Activated T-cell treated with anti-CD3 and anti-CD28 coated beads, Interleukin-2, amount 50 U/mL, for 1 hour (primary cell): ENCODE data around the gene CALD1.
"Not testable (repeated sequence)": the region's sequence is repeated elsewhere in the genome, so short reads cannot be mapped to it uniquely, and the experiment has no call there.

Source experiments
- DNase-seq: peaks from one replicate; pipeline ENCODE4 v3.0.0-alpha.2; 2020

The CALD1 gene

GRCh38 chr7:134962270-134962780, 182.9 kb downstream of the CALD1 start:
- no peak for DNase-seq

GRCh38 chr7:134963036-134963435, 183.6 kb downstream of the CALD1 start:
- no peak for DNase-seq

- no peak for DNase-seq
Observed at GRCh38 chr7:134966691-134967090, 187.3 kb downstream of the CALD1 start.

DNA sequence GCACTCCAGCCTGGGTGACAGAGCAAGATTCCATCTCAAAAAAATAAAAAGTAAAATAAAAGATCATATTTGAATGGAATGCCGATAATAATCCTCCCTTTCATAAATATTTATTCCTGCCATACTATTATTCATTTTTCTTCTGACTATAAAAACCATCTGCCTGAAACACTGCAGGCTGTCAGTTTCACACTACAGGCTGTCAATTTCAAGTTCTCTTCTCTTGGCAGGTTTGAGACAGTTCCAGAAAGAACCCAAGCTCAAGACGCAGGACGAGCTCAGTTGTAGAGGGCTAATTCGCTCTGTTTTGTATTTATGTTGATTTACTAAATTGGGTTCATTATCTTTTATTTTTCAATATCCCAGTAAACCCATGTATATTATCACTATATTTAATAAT, 188.7 kb downstream of the CALD1 start:
- no peak for DNase-seq

DNA sequence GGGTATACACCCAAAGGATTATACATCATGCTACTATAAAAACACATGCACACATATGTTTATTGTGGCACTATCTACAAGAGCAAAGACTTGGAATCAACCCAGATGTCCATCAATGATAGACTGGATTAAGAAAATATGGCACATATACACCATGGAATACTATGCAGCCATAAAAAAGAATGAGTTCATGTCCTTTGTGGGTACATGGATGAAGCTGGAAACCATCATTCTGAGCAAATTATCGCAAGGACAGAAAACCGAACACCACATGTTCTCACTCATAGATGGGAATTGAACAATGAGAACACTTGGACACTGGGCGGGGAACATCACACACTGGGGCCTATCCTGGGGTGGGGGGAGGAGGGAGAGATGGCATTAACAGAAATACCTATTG, 202.2 kb downstream of the CALD1 start:
- DNase-seq: not testable (repeated sequence)

- no peak for DNase-seq
Observed at GRCh38 chr7:134985894-134986362, 206.5 kb downstream of the CALD1 start.

DNA sequence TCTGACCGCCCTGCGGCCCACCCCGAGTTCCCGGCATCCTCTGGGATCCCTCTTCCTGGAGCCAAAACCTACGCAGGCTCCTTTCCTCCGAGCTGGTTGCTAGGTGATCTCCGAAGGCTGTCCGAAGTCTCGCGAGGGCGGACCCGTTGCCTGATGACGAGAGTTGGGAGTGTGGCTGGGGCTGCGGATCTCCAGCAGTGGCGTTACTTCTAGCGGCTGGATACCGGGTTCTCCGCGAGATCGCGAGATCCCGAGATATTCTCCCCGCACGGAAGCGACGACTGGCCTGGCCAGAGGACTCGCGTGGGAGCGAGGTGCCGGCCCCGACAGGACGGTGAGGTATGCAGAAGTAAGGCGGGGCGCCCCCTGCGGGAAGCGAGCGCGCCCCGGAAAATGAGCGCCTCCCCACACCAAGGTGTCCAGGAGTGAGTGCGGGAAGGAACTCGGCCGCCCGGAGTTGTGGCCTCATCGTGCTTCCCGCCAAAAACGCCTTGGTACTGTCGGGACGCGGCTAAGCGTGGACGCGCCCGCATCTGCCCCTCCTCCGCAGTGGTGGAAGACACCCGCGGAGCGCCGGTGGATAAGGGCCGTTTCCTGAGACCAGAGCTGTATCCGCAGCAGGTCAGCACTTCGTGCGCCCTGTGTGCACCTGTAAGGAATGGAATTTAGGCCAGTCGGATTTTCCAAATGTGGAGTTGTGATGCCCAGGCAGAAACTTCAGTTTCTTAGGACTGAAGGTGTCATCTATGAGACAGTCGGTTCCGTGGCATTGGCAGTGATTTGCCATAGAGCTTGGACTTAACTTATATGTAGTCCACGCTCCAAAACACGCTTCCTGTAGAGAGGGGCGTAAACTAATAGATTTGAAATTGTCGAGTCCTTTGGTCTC, 207.2 kb downstream of the CALD1 start, which contains the start of gene AGBL3:
TSS of gene AGBL3 (plus strand) at position 146 of the 889 bp plus-strand sequence. CDS start 1,426 bp downstream, outside the sequence.
- peak; percentile 90 for DNase-seq

DNA sequence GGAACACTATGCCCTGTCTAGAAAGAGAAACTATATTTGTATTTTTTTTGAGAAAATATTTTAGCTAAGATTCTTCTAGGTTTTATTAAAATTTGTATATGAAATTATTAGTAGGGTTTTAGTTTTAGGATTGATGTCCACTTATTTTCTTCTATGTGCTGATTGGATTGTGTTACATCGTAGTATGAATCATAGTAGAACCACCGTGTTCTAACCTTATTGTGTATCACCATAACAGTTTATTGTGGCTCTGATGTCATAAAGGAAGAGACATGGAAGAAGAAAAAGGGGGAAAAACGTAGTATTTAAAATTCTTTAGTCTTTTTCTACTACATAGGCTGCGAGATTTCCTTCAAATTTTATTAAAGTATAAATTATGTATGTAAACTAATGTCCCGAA, 208.7 kb downstream of the CALD1 start:
- no peak for DNase-seq

- no peak for DNase-seq
Observed at GRCh38 chr7:134991469-134992339, 212.3 kb downstream of the CALD1 start.

DNA sequence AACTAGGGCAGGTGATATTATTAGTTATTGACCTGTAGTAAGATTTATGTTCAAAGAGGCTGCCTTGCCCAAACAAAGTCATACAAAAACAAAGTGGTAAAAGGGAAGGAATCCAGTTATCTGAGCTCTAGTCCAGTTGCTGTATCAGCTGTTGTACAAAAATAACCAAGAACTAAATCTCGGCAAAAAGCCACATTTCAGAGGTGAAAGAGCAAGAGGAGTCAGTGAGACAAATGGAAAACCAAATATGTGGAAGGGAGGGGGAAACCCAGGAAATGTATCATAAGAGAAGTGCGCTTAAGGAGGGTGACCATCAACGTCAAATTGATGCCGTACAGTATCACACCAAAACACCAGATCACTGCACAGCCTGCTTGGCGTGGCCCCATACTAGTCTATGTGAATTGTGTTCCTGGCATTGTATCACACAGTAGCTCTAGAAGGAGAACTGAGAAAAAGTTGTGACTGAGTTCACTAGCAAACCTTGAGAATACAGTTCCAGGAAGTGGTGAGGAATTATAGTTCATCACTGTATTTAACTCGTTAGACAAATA, 213.3 kb downstream of the CALD1 start:
- DNase-seq: peak; percentile 25

GRCh38 chr7:134993877-134994456, 214.5 kb downstream of the CALD1 start:
- no peak for DNase-seq

GRCh38 chr7:134995239-134996096, 216.0 kb downstream of the CALD1 start:
- no peak for DNase-seq

GRCh38 chr7:134996097-134996550, 216.7 kb downstream of the CALD1 start:
- DNase-seq: no peak

DNA sequence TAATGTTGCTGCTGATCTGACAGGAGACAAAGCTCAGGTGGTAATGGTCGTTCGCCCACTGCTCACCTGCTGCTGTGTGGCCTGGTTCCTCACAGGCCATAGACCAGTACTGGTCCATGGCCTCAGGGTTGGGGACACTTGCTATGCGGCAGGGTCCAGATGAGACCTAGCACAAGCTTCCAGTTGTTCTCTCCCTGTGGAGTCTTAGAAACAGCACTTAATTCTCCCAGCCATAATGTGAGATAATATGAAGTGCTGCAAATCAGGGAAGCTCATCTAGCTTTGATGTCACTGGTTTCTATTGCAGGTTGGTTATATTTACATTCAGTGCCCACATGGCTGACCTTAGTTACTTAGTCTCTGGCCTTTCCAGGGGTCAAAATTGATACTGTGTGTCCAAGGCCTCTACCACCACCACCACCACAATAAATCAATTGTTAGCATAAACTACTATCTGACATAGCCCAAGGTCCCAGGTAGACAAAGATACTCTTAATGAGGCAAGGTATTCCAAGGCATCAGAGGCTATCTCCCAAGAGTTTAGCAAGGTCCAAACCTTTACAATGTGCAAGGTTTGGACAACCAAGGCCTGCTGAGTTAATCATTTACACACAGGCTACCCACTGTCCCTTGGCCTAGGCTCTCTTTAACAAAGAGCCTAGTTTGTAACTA, 217.9 kb downstream of the CALD1 start:
- no peak for DNase-seq

DNA sequence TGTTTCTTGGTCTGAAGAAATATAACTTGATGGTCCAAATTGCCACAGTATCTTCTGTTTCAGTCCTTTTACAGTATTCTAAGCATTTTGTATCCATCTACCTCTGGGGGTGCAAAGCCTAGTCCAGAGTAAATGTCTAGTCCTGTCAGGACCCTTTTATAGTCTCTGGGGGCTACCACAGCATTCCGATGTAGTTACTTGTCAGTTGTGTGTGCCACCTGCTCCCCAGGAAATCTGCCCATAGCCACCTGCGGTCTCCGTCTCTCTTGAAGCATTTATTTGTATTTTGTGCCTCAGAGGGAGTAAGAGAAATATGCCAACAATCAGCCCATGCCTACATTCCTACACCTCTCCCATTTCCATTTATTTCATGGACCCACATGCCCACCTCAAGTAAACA, 219.7 kb downstream of the CALD1 start:
- no peak for DNase-seq

- no peak for DNase-seq
Observed at GRCh38 chr7:135001390-135002165, 222.1 kb downstream of the CALD1 start.

DNA sequence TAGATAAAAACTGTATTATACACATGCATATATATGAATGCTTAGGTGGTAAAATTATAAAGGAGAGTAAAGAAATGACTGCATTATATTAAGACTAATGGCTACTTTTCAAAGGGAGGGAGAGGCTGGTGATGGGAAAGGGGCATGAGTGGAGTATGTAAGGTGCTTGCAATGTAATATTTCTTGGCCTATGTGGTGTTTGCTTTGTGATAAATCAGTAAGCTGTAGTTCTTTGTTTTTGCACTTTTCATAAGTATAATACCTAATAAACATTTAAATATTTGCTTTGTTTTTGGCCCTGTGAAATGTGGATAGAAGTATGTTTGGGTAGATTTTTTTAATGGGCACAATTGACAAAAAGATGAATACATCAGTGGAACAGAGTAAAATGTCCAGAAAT, 232.8 kb downstream of the CALD1 start:
- no peak for DNase-seq
